Endothelial cell of umbilical vein (primary cell): ENCODE data around the gene THUMPD2.

ENCODE experiments used
- CTCF ChIP-seq, 2 donors: IDR thresholded peaks; 1 replicate in 1 of 2; 2 replicates in 1 of 2; pipeline ENCODE4 v1.5.1; 2011; ENCODE audit warnings: low read length in 2 of 2, mild to moderate bottlenecking in 2 of 2, moderate library complexity in 2 of 2, control low read depth in 1 of 2, inconsistent platforms in 1 of 2, low read depth in 1 of 2; ENCODE audit not compliant: insufficient read depth in 1 of 2; ENCODE audit errors: extremely low read depth in 1 of 2
- EZH2 ChIP-seq: IDR thresholded peaks from 2 replicates; pipeline ENCODE4 v1.6.1; 2012; ENCODE audit warnings: borderline replicate concordance, low read depth, mild to moderate bottlenecking, moderate library complexity, low read length, inconsistent platforms; ENCODE audit not compliant: severe bottlenecking
- FOS ChIP-seq: IDR thresholded peaks from 2 replicates; pipeline ENCODE4 v1.6.1; 2011; ENCODE audit warnings: mild to moderate bottlenecking, low read length, moderate library complexity, borderline replicate concordance; ENCODE audit not compliant: insufficient read depth
- GATA2 ChIP-seq: IDR thresholded peaks from 2 replicates; pipeline ENCODE4 v1.7.0; 2011; ENCODE audit warnings: low read depth, mild to moderate bottlenecking, moderate library complexity, mixed read lengths, low read length; ENCODE audit not compliant: insufficient read length, insufficient read depth
- MAX ChIP-seq: IDR thresholded peaks from 2 replicates; pipeline ENCODE4 v1.6.1; 2011; ENCODE audit not compliant: insufficient read depth, insufficient read length
- MYC ChIP-seq: IDR thresholded peaks from one replicate; pipeline ENCODE4 v1.6.1; 2011; ENCODE audit warnings: mild to moderate bottlenecking, low read depth, low read length
- POLR2A ChIP-seq: IDR thresholded peaks from 2 replicates; pipeline ENCODE4 v1.6.1; 2012; ENCODE audit warnings: low read depth, mild to moderate bottlenecking, control low read depth, low read length
- POLR2AphosphoS5 ChIP-seq: IDR thresholded peaks from 2 replicates; pipeline ENCODE4 v1.6.1; 2012; ENCODE audit warnings: low read depth, mild to moderate bottlenecking, control low read depth, low read length, moderate library complexity; ENCODE audit not compliant: insufficient read depth

GRCh38 chr2:39735648-39736047, 43.4 kb downstream of the THUMPD2 start:
- no peak for TF ChIP-seq POLR2AphosphoS5
- no peak for TF ChIP-seq EZH2
- TF ChIP-seq MAX = no peak
- no peak for TF ChIP-seq CTCF (IDR thresholded peaks at IDR 0.05; ENCODE audit: extremely low read depth in 1 of 2, insufficient read depth in 1 of 2, low read depth in 1 of 2, low read length in 2 of 2)
- no peak for TF ChIP-seq POLR2A
- TF ChIP-seq GATA2 = no peak
- no peak for TF ChIP-seq MYC
- TF ChIP-seq FOS = no peak
